NCI-H226 (cell line): ENCODE measurements around the gene AKR1B1.

Source experiments
- DNase-seq: peaks from one replicate; pipeline ENCODE4 v3.0.0-alpha.2; 2015

Gene AKR1B1

GRCh38 chr7:134443396-134444070 lies 15.4 kb downstream of the AKR1B1 start:
- no peak for DNase-seq

GRCh38 chr7:134442441-134443220 lies 16.3 kb downstream of the AKR1B1 start:
- no peak for DNase-seq

DNA sequence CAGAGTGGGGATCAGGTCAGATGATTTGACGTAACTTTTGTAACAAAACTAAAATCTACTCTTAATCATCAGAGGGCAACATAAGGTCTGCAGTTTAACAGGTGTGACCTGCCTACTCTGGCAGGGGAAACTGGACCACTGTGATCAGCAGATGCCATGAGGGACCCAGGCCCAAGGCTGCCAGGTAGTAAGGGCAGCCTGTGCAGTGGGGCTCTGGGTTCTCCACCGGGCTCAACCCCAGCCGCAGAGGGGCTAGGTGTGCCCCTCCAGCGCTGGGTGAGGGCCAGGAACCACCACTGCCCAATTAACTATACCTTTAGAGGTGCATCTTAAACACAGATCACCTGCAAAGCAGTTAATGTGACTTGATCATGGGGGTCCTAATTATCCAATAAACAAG lies 17.6 kb downstream of the AKR1B1 start:
- DNase-seq = no peak

DNA sequence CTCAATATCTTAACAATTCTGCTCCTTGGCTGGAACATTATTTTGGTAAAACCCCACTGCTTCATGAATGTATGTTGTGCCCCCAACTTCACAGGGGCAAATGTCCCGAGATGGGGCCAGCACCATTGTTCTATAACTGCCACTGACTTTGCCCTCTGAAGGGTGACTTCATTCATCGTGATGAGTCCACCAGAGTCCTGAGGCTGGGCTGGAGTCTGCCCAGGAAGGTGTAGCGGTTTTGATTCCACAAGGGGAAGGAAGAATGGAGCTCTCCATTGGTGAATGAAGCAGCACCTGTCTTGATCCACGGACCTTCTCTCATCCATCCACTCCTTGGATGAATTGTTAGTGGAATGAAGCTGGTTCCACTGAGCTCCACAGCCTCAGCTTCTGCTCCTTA lies 18.4 kb downstream of the AKR1B1 start:
- no peak for DNase-seq

GRCh38 chr7:134440067-134440466 lies 18.8 kb downstream of the AKR1B1 start:
- no peak for DNase-seq

GRCh38 chr7:134438946-134439345 lies 20.0 kb downstream of the AKR1B1 start:
- no peak for DNase-seq

- peak; percentile 75 for DNase-seq
These were observed 23.6 kb downstream of the AKR1B1 start for GRCh38 chr7:134435161-134435920.

DNA sequence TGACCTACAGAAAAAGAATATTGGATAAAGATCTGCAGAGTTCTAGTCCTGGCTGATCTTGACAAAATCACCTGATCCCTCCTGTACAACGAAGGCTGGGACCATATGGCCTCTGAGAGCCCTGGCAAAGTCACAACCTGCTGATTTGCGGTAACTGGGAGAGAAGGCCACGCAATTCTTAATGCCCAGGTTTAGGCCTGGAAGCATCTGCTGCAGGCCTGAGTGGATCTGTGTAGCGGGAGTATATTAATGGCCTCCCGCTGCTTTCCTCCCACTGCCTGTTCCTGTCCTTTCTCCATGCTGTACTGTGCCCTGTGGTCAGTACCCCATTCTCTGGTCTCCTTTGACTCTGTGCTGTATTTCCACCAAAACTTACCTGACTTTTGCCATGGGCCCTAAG lies 24.2 kb downstream of the AKR1B1 start:
- DNase-seq = no peak

DNA sequence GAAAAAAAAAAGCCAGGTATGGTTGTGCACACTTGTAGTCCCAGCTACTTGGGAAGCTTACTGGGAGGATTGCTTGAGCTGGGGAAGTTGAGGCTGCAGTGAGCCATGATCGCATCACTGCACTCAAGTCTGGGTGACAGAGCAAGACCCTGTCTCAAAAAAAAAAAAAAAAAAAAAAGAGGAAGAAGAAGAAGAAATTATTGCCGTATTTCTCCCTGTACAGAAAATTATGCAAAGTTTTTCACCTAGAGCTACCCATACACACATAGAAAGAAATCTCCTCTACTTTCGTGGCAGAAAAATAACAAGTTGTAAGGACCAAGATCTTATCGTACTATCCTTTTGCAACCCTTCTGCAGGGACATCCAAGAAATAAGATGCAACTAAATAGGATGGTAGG lies 25.5 kb downstream of the AKR1B1 start:
- no peak for DNase-seq

- DNase-seq = peak; percentile 89
These were observed 26.4 kb downstream of the AKR1B1 start for GRCh38 chr7:134432296-134433152.

DNA sequence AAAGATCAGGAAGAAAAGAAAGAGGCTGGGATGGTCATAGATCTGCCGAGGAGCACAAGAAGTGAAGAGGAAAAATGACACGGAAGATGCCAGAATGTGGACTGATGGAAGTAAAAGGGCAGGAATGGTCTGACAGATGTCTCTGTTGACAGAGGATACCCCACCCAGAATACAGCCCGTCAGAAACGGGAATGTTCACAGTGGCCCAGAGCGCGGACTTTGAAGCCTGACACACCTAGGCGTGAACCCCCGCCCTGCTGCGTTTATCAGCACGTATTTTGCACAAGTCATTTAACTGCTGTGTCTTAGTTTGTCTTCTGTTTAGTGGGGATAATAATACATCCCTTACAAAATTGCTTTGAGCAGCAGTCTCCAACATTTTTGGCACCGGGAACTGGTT lies 27.1 kb downstream of the AKR1B1 start:
- no peak for DNase-seq

GRCh38 chr7:134429481-134429880 lies 29.4 kb downstream of the AKR1B1 start:
- no peak for DNase-seq

GRCh38 chr7:134428942-134429341 lies 30.0 kb downstream of the AKR1B1 start:
- DNase-seq = no peak

DNA sequence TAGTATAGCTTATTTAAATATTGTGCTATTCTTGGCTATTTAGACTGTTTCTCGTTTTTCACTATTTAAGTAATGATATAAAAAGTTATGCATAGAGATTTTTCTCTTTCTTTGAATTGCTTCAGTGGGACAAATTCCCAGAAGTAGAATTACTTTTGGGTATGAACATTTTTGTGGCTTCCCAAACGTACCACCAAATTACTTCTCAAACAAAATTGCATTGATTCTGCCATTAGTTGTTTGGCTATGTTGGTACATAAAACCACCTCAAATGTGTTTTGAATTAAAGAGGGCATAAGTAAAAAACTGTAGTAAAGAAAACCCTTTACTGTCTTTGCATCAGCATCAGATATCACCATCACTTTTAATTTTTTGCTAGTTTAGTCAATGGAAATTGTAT lies 31.0 kb downstream of the AKR1B1 start:
- DNase-seq = no peak

- no peak for DNase-seq
These were observed 33.1 kb downstream of the AKR1B1 start for GRCh38 chr7:134425777-134426176.

DNA sequence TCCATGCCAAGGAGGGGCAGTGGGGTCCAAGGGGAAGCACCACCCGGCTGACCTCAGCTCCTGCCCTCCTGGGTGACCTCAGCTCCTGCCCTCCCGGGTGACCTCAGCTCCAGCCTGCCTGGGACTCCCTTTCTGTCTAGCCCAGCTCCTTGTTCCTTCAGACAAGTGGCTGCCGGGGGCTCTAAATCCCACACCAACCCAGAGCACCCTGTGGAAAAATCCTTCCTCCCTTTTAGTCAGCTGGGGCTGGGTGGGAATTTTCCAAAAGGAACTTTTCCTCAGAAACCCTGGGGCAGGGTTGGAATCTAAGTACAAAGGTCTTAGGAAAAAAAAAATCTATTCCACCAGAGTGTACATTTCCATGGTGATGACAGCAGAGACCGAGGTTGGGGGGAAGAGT lies 36.3 kb downstream of the AKR1B1 start:
- no peak for DNase-seq

GRCh38 chr7:134422008-134422407 lies 36.9 kb downstream of the AKR1B1 start:
- DNase-seq = peak; percentile 41

- DNase-seq = peak; percentile 42
These were observed 38.3 kb downstream of the AKR1B1 start for GRCh38 chr7:134420424-134421125.

DNA sequence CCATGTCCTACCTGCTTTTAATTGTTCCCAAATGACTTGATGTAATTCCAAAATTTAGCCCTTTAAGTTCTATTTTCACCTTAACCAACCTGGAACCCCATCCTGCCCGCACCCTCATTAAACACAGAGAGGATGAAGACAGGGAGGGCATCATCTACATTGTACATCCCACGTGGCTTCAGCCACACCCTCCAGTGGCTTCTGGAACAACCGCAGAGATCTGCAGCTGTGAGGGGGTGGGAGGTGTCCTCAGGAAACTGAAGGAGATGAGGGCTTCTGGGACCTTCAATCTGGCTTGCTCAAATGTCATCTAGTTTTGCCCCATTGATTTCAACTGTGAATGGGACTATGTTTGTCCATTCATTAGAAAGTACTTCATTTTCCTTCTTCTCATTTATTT lies 39.0 kb downstream of the AKR1B1 start:
- DNase-seq = no peak

GRCh38 chr7:134419085-134419484 lies 39.8 kb downstream of the AKR1B1 start:
- no peak for DNase-seq

DNA sequence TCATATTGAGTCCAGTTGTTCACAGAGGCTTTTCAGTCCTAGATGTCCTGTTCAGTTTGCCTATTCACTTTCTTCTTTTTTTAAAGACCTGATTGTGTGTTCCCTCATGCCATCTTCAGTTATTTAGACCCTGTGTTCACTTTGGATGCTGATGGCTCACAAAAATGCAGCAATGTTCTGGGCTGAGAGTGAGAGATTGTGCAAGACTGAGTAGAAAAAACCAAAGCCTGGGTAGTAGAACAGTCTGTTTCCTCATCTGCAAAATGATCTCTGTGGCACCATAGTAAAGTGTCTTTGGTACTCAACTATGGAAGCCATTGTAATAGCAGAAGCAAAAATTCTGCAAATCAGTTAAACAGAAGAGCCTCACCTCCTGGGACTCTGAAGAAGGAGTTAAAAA lies 43.2 kb downstream of the AKR1B1 start:
- no peak for DNase-seq

DNA sequence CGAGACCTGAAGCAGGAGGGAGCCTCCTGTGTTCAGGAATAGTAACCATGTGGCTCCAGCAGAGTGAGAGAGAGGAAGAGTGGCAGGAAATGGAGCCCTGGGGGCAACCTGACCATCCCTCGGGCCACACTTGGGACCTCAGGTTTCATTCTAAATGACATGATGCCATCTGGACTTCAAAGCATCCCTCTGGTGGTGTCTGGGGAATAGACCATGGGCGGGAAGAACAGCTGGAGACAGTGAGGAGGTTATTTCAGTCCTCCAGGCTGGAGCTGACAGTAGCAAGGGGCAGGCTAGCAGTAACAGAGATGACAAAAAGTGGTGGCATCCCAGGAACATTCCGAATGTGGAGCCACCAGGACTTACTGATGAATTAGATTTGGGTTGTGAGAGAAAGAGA lies 44.8 kb downstream of the AKR1B1 start:
- DNase-seq = no peak
